HEK293 (cell line): ENCODE measurements around the gene CASP10.
"Not testable (repeated sequence)": the region's sequence is repeated elsewhere in the genome, so short reads cannot be mapped to it uniquely, and the experiment has no call there.

Experiments used
- CTCF ChIP-seq: fragments of 450-650 bp; formaldehyde crosslinking; IDR thresholded peaks from 2 replicates; pipeline ENCODE4 v1.5.1; 2016; ENCODE audit warnings: missing biosample characterization, missing genetic modification characterization
- ZNF26 ChIP-seq: fragments of 450-650 bp; formaldehyde crosslinking; IDR thresholded peaks from 2 replicates; pipeline ENCODE4 v1.5.1; 2016; ENCODE audit warnings: missing biosample characterization, missing genetic modification characterization
- ZNF274 ChIP-seq, 2 experiments: fragments of 200-500 bp in 1 of 2; fragments of 450-650 bp in 1 of 2; sonication (Bioruptor generic) in 1 of 2; formaldehyde crosslinking in 1 of 2; IDR thresholded peaks; 2 replicates each; pipeline versions ENCODE4 v1.5.1 to v1.6.1; 2014 to 2016; ENCODE audit warnings: borderline replicate concordance in 1 of 2, inconsistent platforms in 1 of 2, low read length in 1 of 2, missing biosample characterization in 1 of 2, missing genetic modification characterization in 1 of 2
- ZNF585B ChIP-seq: fragments of 450-650 bp; formaldehyde crosslinking; IDR thresholded peaks from 2 replicates; pipeline ENCODE4 v1.5.1; 2016; ENCODE audit warnings: missing biosample characterization, missing genetic modification characterization
- ZNF639 ChIP-seq: fragments of 450-650 bp; formaldehyde crosslinking; IDR thresholded peaks from 2 replicates; pipeline ENCODE4 v1.5.1; 2016; ENCODE audit warnings: missing biosample characterization, missing genetic modification characterization

GRCh38 chr2:201168496-201168895 lies 14.4 kb upstream of the CASP10 start:
- not testable (repeated sequence) for TF ChIP-seq ZNF274 (IDR thresholded peaks at IDR 0.05; ENCODE audit: low read length); ZNF274 (tag by site-specific recombination; IDR thresholded peaks at IDR 0.05; ENCODE audit: borderline replicate concordance); CTCF (tag by site-specific recombination); ZNF585B (tag by site-specific recombination); ZNF639 (tag by site-specific recombination); ZNF26
